Esophagus squamous epithelium (tissue), 5 donors: ENCODE data around the gene SLC12A6. TPM values are rescaled to one million over a fixed set of nuclear protein-coding genes. Genes with fewer than 3 reads are reported as not detected.

Experiments used
- DNase-seq: peaks from one replicate; lab custom pipeline; 2025; lab: John Stamatoyannopoulos, UW
- H3K27ac ChIP-seq, 4 donors: fragments of 200-600 bp; sonication (generic); one replicate each; pipeline ENCODE4 v1.5.1; 2016 to 2019; ENCODE audit warnings: mild to moderate bottlenecking in 1 of 4
- H3K27me3 ChIP-seq, 4 donors: fragments of 200-600 bp; sonication (generic); 1 replicate in 3 of 4; 2 replicates in 1 of 4; pipeline versions ENCODE4 v1.5.1 to v1.6.0; 2017 to 2021; ENCODE audit warnings: antibody characterized with exemption in 1 of 4
- H3K36me3 ChIP-seq, 3 donors: fragments of 200-600 bp; sonication (generic); one replicate each; pipeline ENCODE4 v1.5.1; 2016 to 2019
- H3K4me1 ChIP-seq, 3 donors: fragments of 200-600 bp; sonication (generic); one replicate each; pipeline ENCODE4 v1.5.1; 2017 to 2019
- H3K4me3 ChIP-seq, 4 donors: fragments of 200-600 bp; sonication (generic); 1 replicate in 3 of 4; 2 replicates in 1 of 4; pipeline ENCODE4 v1.5.1; 2016 to 2019; ENCODE audit warnings: mild to moderate bottlenecking in 2 of 4, moderate library complexity in 1 of 4
- H3K9me3 ChIP-seq, 3 donors: fragments of 200-600 bp; sonication (generic); one replicate each; pipeline ENCODE4 v1.5.1; 2016 to 2019
- CTCF ChIP-seq, 6 experiments: fragments of 450-650 bp in 4 of 6; fragments of 200-600 bp in 2 of 6; sonication (generic) in 2 of 6; IDR thresholded peaks; one replicate each; pipeline ENCODE4 v1.5.1; 2016 to 2019; ENCODE audit warnings: antibody characterized with exemption in 6 of 6, mild to moderate bottlenecking in 4 of 6, moderate library complexity in 4 of 6
- POLR2A ChIP-seq, 4 donors: fragments of 450-650 bp; IDR thresholded peaks; one replicate each; pipeline ENCODE4 v1.6.1; 2017; ENCODE audit warnings: antibody characterized with exemption in 4 of 4, mild to moderate bottlenecking in 4 of 4, moderate library complexity in 3 of 4
- WGBS, 2 donors: methylation state at CpG; one replicate each; pipeline ENCODE4 v1.1.5; 2018; 5-methylcytosine and 5-hydroxymethylcytosine counted together
- intact Hi-C: fragments of 100-400 bp; cut with DNase I; formaldehyde crosslinking; loops from one replicate; pipeline ENCODE4 v1.15.0; 2022
- total RNA-seq, 4 donors: library from RNA; depleted of rRNA; stranded (reverse); fragments of >200 nt; gene quantifications; one replicate each; pipeline ENCODE4 v1.1.0, GENCODE V29; 2016
- donor health status: DM: yes; HTN: yes; CAD: no.

The SLC12A6 gene
- total RNA-seq, 4 donors from 2014 or later = 33.0 to 70.3 (median 49.5) TPM

DNA sequence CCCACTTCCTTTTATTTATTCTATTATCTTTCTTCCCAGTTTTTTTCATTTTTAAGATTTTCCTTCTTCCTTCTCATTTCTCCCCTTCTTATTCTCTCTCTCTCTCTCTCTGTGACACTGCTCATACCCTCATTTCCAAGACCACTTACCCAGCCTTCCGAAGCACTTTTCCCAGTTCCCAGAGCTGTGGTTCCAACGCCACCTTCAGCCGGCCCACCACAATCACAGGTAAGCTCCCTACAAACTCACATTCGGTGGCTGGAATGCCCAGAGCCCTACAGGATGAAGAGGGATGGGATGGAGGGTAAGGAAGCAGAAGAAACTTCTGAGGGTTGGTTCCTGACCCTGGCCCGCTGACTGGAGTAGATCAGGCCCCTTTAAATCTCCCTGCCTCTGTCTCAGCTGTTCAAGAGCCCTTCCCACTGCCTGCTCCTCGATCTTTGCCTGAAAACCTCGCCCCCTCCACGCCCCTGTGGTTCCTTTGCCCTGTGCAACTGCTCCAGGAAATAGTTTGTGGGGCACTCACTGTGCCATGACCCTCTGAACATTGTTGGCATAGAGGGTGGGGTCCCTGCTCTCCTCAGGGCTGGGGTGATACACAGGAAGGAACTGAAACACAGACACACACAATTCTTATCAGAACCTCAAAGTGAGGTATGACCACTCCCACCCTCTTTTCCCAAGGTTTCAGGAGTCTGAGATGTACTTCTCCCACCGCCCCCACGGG, 24.6 kb upstream of the SLC12A6 start:
- no peaks in the 10 kb centered on the region for H3K9me3 ChIP-seq
- no peak for TF ChIP-seq CTCF (IDR thresholded peaks at IDR 0.05)
- H3K4me3 ChIP-seq = no peak overlapping the region
- peaks cover 0 to 70% (median 12%) of the 10 kb centered on the region in 3 donors for H3K36me3 ChIP-seq
- intact Hi-C loops = loop anchor here (10.0 kb wide), 1 partner anchor 127 kb away; no protein-coding TSS in a partner anchor
- H3K27ac ChIP-seq = peak overlapping the region; percentile 26 to 74 (median 68)
- WGBS, 2 donors = 64 to 74% methylated on average over 5 to 9 of the region's 10 CpGs
- H3K27me3 ChIP-seq = no peaks in the 10 kb centered on the region
- peaks cover 8 to 77% (median 18%) of the 10 kb centered on the region in 3 donors for H3K4me1 ChIP-seq
- DNase-seq = no peak

DNA sequence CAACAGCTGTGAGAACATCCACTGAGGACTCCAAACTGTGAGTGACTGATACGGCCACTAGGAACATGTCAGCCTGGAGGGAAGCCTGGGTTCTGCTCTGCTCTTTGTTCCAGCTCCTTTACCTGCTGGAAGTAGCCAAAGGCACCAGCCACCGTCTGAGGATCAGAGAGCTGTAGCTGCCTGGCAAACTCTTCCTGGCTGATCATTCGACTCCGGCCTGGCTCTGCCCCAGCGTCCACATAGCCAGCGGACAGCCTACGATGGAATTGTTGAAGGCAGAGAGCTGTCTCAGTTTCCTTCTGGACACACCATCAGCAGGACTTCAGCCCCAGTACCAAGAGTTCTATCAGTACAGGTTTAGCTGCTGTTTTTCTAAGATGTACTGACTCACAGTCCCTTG, 23.7 kb upstream of the SLC12A6 start:
- intact Hi-C loops = loop anchor here (10.0 kb wide), 1 partner anchor 126 kb away; no protein-coding TSS in a partner anchor
- H3K4me3 ChIP-seq = no peak overlapping the region
- peaks cover 0 to 80% (median 12%) of the 10 kb centered on the region in 3 donors for H3K36me3 ChIP-seq
- 86 to 100% methylated on average over 2 to 7 of the region's 7 CpGs for WGBS, 2 donors
- H3K9me3 ChIP-seq = no peaks in the 10 kb centered on the region
- H3K4me1 ChIP-seq = peaks cover 8 to 75% (median 18%) of the 10 kb centered on the region in 3 donors
- no peak for TF ChIP-seq POLR2A (IDR thresholded peaks at IDR 0.05)
- no peak for TF ChIP-seq CTCF (IDR thresholded peaks at IDR 0.05)
- no peak for DNase-seq
- H3K27me3 ChIP-seq = no peaks in the 10 kb centered on the region
- H3K27ac ChIP-seq = peak overlapping the region in 3 of 4 donors; percentile 68 to 74 (median 69)

- DNase-seq = no peak
- H3K9me3 ChIP-seq = no peaks in the 10 kb centered on the region
- H3K4me1 ChIP-seq = peaks cover 5 to 66% (median 10%) of the 10 kb centered on the region in 3 donors
- TF ChIP-seq POLR2A (IDR thresholded peaks at IDR 0.05) (no peak), CTCF (IDR thresholded peaks at IDR 0.05) (no peak)
- peak overlapping the region in 3 of 4 donors; percentile 68 to 74 (median 69) for H3K27ac ChIP-seq
- no peaks in the 10 kb centered on the region for H3K27me3 ChIP-seq
- intact Hi-C loops = loop anchor here (10.0 kb wide), 1 partner anchor 125 kb away; no protein-coding TSS in a partner anchor
- peaks cover 0 to 90% (median 12%) of the 10 kb centered on the region in 3 donors for H3K36me3 ChIP-seq
- WGBS, 2 donors = 60% methylated on average over 1 of the region's 1 CpG; no CpG with 5 or more reads in 1 of the 2 donors
- H3K4me3 ChIP-seq = no peak overlapping the region
Measured at GRCh38 chr15:34360298-34360697, 22.7 kb upstream of the SLC12A6 start.

GRCh38 chr15:34359416-34359815, 21.8 kb upstream of the SLC12A6 start:
- peak overlapping the region in 3 of 4 donors; percentile 68 to 74 (median 69) for H3K27ac ChIP-seq
- DNase-seq = no peak
- intact Hi-C loops = no loop called here
- no peak overlapping the region for H3K4me3 ChIP-seq
- peaks cover 0 to 98% (median 12%) of the 10 kb centered on the region in 3 donors for H3K36me3 ChIP-seq
- H3K27me3 ChIP-seq = no peaks in the 10 kb centered on the region
- TF ChIP-seq POLR2A (IDR thresholded peaks at IDR 0.05) = no peak
- TF ChIP-seq CTCF (IDR thresholded peaks at IDR 0.05) = no peak
- H3K9me3 ChIP-seq = no peaks in the 10 kb centered on the region
- peaks cover 5 to 57% (median 9%) of the 10 kb centered on the region in 3 donors for H3K4me1 ChIP-seq
- WGBS, 2 donors = no CpG with 5 or more reads among the region's 3 CpGs

DNA sequence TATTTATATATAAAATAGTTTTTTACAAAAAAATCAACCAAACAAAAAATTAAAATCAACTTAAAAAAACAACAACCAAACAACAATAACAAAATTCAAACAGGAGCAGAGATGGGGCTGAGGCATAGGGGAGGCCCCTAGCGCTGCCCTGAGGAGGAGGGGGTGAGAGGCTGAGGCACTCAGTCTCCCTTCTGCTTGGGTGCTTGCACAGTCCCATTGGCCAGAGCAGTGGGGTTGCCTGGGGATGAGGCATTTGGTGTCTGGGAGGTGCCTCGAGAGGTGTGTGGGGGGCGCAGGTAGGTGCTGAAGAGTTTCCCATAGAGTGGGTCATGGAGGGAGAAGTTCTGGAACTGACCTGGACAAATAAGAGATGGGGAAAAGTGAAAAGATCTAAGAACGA, 21.4 kb upstream of the SLC12A6 start:
- Histone ChIP-seq H3K9me3 (no peaks in the 10 kb centered on the region), H3K4me3 (no peak overlapping the region), H3K4me1 (peaks cover 5 to 54% (median 9%) of the 10 kb centered on the region in 3 donors), H3K36me3 (peaks cover 0 to 99% (median 11%) of the 10 kb centered on the region in 3 donors), H3K27ac (peak overlapping the region in 3 of 4 donors; percentile 68 to 74 (median 69)), H3K27me3 (no peaks in the 10 kb centered on the region)
- intact Hi-C loops = no loop called here
- DNase-seq = no peak
- WGBS, 2 donors = 91 to 92% methylated on average over 4 of the region's 4 CpGs
- TF ChIP-seq POLR2A (IDR thresholded peaks at IDR 0.05) = no peak
- TF ChIP-seq CTCF (IDR thresholded peaks at IDR 0.05) = no peak
